ENCODE measurements around the gene FAHD1. TPM values are rescaled to one million over a fixed set of nuclear protein-coding genes. Genes with fewer than 3 reads are reported as not detected.

FAHD1 gene
- 10 to 100 TPM; 40.9 to 52.5 (median 45.0) TPM for total RNA-seq

DNA sequence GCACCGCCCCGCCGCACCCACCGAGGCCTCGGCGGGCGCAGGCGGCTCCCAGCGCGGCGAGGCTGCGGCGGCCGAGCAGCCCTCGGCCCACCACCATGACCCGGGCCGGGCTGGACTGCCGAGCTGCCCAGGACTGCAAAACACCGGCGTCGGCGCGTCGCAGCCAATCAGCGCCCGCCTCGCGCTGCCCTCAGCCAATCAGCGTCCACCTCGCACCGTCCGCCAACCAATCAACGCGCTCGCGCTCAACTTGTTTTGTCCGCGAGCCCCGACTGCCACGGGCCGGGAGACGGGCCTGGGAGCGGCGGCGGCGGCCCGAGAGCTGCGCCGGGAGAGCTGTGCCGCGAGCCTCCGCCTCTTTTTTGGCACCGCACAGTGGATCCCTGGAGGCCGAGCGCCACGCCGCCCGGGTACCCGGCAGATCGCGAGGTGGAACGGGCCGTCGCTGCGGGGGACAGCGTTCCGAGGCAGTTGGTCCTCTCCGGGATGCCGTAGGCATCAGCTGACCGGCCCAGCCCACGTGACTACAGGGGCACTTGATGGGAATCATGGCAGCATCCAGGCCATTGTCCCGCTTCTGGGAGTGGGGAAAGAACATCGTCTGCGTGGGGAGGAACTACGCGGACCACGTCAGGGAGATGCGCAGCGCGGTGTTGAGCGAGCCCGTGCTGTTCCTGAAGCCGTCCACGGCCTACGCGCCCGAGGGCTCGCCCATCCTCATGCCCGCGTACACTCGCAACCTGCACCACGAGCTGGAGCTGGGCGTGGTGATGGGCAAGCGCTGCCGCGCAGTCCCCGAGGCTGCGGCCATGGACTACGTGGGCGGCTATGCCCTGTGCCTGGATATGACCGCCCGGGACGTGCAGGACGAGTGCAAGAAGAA lies at the start of gene FAHD1, which contains the start of gene HAGH:
TSS of gene FAHD1 (plus strand) at position 516 of the 883 bp plus-strand sequence. CDS start at position 549, 33 bp downstream.
TSS of gene HAGH (minus strand) at position 135 of the 883 bp plus-strand sequence. CDS start at position 97, 38 bp downstream.
- intact Hi-C loops (cut with DNase I) = no loop called here
- no peaks in the 10 kb centered on the region for H3K27me3 ChIP-seq
- peak within 1 kb of the TSS; percentile 70 to 96 (median 88) for H3K4me3 ChIP-seq (replicated peaks in 1 of 3)
- TF ChIP-seq POLR2A (IDR thresholded peaks at IDR 0.05) = peak in 1 of 2 donors; percentile 60
- TF ChIP-seq, protein P1, sequence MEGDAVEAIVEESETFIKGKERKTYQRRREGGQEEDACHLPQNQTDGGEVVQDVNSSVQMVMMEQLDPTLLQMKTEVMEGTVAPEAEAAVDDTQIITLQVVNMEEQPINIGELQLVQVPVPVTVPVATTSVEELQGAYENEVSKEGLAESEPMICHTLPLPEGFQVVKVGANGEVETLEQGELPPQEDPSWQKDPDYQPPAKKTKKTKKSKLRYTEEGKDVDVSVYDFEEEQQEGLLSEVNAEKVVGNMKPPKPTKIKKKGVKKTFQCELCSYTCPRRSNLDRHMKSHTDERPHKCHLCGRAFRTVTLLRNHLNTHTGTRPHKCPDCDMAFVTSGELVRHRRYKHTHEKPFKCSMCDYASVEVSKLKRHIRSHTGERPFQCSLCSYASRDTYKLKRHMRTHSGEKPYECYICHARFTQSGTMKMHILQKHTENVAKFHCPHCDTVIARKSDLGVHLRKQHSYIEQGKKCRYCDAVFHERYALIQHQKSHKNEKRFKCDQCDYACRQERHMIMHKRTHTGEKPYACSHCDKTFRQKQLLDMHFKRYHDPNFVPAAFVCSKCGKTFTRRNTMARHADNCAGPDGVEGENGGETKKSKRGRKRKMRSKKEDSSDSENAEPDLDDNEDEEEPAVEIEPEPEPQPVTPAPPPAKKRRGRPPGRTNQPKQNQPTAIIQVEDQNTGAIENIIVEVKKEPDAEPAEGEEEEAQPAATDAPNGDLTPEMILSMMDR (IDR thresholded peaks at IDR 0.05) = no peak
- H3K4me1 ChIP-seq = peaks cover 17 to 38% of the 10 kb centered on the region in 2 donors
- WGBS, 2 donors = 1% methylated on average over 22 of the region's 104 CpGs; no CpG with 5 or more reads in 1 of the 2 donors
- H3K36me3 ChIP-seq = peaks cover 4 to 7% of the 10 kb centered on the region in 2 donors
- no peaks in the 10 kb centered on the region for H3K9me3 ChIP-seq
- H3K27ac ChIP-seq = peak within 1 kb of the TSS; percentile 74 to 94 (median 78)
- DNase-seq = peak; percentile 91 to 93

DNA sequence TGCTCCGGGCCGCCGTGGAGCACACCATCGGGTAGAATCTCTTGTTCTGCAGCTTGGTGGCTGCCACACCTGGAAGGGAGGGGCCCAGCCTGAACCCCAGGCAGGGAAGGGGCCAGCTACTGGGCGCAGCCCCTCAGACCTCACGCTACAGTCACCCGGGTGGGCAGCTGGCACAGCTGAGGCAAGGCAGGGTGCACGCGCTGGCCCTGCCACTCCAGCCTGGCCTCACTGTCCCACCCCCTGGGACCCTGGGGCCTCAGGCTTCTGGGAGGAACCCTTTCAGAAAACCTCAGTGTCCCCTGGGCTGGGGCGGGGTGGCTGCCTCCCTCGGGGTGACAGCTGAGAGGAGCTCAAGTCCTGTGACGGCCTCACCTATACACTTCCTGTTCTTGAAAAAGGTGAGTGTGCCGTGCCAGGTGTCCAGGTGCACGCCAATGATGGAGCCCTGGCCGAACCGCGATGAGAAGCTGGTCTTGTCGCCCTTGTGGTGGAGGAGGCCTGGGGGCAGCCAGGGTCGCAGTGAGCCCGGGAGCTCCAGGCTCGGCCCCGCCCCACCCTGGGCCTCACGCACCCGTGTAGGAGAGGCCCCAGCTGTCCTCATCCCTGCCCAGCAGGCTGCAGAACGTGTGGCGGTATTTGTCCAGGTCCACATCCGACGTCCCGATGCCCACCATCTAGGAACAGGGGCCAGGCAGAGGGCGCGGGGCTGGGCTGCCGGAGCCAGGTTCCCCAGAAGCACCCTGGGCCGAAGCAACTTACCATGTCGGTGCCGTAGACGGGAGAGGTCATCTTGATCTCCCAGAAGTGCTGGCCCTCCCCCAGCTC lies 49.4 kb upstream of the FAHD1 start:
- intact Hi-C loops (cut with DNase I) = no loop called here
- Histone ChIP-seq H3K27ac (no peak overlapping the region), H3K9me3 (no peaks in the 10 kb centered on the region), H3K36me3 (peaks cover 23 to 26% of the 10 kb centered on the region in 2 donors), H3K27me3 (no peaks in the 10 kb centered on the region), H3K4me1 (peaks cover 22 to 26% of the 10 kb centered on the region in 2 donors), H3K4me3 (replicated peaks in 1 of 3) (no peak overlapping the region)
- TF ChIP-seq, protein P1 (IDR thresholded peaks at IDR 0.05) = no peak
- no peak for TF ChIP-seq POLR2A (IDR thresholded peaks at IDR 0.05)
- DNase-seq = no peak
- 86 to 87% methylated on average over 9 to 29 of the region's 36 CpGs for WGBS, 2 donors

DNA sequence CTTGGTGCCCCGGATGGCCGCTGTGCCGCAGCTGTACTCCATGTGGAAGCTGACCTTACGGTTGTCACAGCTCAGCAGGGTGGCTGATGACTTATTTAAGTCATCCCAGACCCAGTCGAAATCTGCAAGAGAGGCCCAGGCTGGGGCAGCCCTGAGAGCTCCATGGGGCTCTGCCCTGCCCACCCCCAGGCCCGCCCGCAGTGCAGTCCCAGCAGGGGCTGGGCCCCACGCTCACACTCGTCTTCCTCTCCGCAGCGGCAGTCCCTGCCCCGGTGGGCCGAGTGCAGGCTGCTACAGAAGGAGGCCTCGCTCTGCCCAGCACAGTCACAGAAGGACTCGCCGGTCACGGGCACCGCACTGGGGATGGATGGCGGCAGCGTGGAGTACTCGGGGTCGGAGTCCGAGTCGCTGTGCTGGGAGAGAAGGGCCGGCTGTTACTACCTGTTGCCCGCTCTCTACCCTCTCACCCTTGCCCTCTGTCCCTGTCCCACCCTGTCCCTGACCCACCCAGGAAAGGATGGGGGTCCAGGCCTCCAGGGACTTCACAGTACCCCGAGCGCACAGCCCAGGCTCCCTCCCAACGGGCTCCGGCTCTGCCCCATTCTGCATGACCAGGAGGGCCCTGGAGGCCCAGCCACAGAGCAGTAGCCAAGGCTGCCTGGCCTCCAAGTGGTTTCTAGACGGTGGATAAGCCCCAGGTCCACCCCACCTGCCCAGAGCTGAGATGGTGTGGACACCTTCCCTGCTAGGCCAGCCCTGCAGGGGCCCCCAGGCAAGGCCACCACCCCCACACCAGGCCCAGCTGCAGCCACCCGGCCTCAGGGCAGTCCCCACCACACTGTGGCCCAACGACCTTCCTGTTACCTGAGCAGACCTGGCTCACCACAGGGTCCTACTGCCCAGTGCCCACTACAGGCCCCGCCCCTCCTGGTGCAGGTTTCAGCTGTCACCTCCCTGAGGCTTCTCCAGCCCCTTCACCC lies 48.5 kb upstream of the FAHD1 start:
- DNase-seq = no peak
- intact Hi-C loops (cut with DNase I) = no loop called here
- H3K9me3 ChIP-seq = no peaks in the 10 kb centered on the region
- whole genome bisulfite sequencing, 2 donors = 79 to 88% methylated on average over 12 to 26 of the region's 34 CpGs
- H3K36me3 ChIP-seq = peaks cover 23 to 26% of the 10 kb centered on the region in 2 donors
- H3K27ac ChIP-seq = no peak overlapping the region
- no peak for TF ChIP-seq POLR2A (IDR thresholded peaks at IDR 0.05)
- TF ChIP-seq, protein P1 (IDR thresholded peaks at IDR 0.05) = no peak
- H3K27me3 ChIP-seq = no peaks in the 10 kb centered on the region
- peaks cover 21 to 29% of the 10 kb centered on the region in 2 donors for H3K4me1 ChIP-seq
- no peak overlapping the region for H3K4me3 ChIP-seq (replicated peaks in 1 of 3)

DNA sequence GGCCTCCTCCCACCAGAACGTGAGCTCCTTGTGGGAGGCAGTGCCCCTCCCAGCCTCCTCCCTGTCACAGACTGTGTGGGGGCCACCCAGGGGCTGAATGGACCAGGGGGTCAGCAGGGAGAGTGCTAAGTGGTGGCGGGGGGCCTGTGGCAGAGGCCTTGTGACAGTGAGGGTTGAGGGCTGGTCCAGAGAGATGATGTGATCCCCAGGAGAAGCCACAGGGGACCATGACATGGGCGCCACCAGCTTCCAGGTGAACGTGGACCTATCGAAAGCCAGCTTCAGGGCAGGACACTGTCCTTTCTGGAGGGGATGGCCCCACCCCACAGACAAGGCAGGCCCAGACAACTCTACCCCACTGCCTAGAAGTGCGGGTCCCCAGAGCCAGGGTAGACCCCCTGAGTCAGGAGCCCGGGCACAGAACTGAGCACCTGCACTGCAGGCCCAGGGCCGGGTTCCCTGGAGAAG lies 47.7 kb upstream of the FAHD1 start:
- H3K27ac ChIP-seq = no peak overlapping the region
- 87 to 90% methylated on average over 5 to 8 of the region's 8 CpGs for whole genome bisulfite sequencing, 2 donors
- DNase-seq = no peak

More for the DNA sequence above, 47.7 kb upstream of the FAHD1 start:
- no peak overlapping the region for H3K4me3 ChIP-seq (replicated peaks in 1 of 3)
- intact Hi-C loops (cut with DNase I) = no loop called here
- peaks cover 23 to 26% of the 10 kb centered on the region in 2 donors for H3K36me3 ChIP-seq
- H3K4me1 ChIP-seq = peaks cover 18 to 31% of the 10 kb centered on the region in 2 donors
- H3K9me3 ChIP-seq = no peaks in the 10 kb centered on the region
- TF ChIP-seq, protein P1 (IDR thresholded peaks at IDR 0.05) = no peak
- no peak for TF ChIP-seq POLR2A (IDR thresholded peaks at IDR 0.05)
- H3K27me3 ChIP-seq = no peaks in the 10 kb centered on the region
